Stomach (tissue), 4 donors: Measurements from ENCODE around the gene RAB8B.

Experiments used
- CTCF ChIP-seq, 7 experiments: fragments of 450-650 bp in 4 of 7; fragments of 200-600 bp in 3 of 7; sonication (generic) in 3 of 7; IDR thresholded peaks; one replicate each; pipeline ENCODE4 v1.5.1; 2016 to 2019; ENCODE audit warnings: antibody characterized with exemption in 7 of 7, control low read depth in 2 of 7, mild to moderate bottlenecking in 1 of 7
- POLR2A ChIP-seq, 4 donors: fragments of 450-650 bp; IDR thresholded peaks; one replicate each; pipeline ENCODE4 v1.6.1; 2016; ENCODE audit warnings: antibody characterized with exemption in 4 of 4, control low read depth in 2 of 4, mild to moderate bottlenecking in 1 of 4, moderate library complexity in 1 of 4
- POLR2AphosphoS5 ChIP-seq, 3 donors: sonication (generic); formaldehyde crosslinking; IDR thresholded peaks; one replicate each; pipeline ENCODE4 v1.6.1; 2016; ENCODE audit warnings: antibody characterized with exemption in 3 of 3

GRCh38 chr15:63287109-63287508 lies 97.7 kb downstream of the RAB8B start:
- TF ChIP-seq POLR2AphosphoS5 (IDR thresholded peaks at IDR 0.05) (no peak), CTCF (IDR thresholded peaks at IDR 0.05) (no peak), POLR2A (IDR thresholded peaks at IDR 0.05) (no peak)
